ENCODE results near the gene CUX1.

CUX1 gene

GRCh38 chr7:102079140-102080018 is 262.0 kb downstream of the CUX1 start:
- no peak for DNase-seq (ENCODE audit: low read depth)
- TF ChIP-seq CTCF (IDR thresholded peaks at IDR 0.05; ENCODE audit: low read depth, low read length, missing control alignments): no peak
- H3K4me3 ChIP-seq (ENCODE audit: low read depth, low read length): no peak overlapping the region

GRCh38 chr7:102080019-102080433 is 262.6 kb downstream of the CUX1 start:
- no peak for TF ChIP-seq CTCF (IDR thresholded peaks at IDR 0.05; ENCODE audit: low read depth, low read length, missing control alignments)
- no peak overlapping the region for H3K4me3 ChIP-seq (ENCODE audit: low read depth, low read length)
- DNase-seq (ENCODE audit: low read depth): no peak

GRCh38 chr7:102080434-102081243 is 263.2 kb downstream of the CUX1 start:
- no peak overlapping the region for H3K4me3 ChIP-seq (ENCODE audit: low read depth, low read length)
- no peak for TF ChIP-seq CTCF (IDR thresholded peaks at IDR 0.05; ENCODE audit: low read depth, low read length, missing control alignments)
- no peak for DNase-seq (ENCODE audit: low read depth)

- DNase-seq (ENCODE audit: low read depth): no peak
- TF ChIP-seq CTCF (IDR thresholded peaks at IDR 0.05; ENCODE audit: low read depth, low read length, missing control alignments): no peak
Observed at GRCh38 chr7:102081244-102081627, 263.8 kb downstream of the CUX1 start.

DNA sequence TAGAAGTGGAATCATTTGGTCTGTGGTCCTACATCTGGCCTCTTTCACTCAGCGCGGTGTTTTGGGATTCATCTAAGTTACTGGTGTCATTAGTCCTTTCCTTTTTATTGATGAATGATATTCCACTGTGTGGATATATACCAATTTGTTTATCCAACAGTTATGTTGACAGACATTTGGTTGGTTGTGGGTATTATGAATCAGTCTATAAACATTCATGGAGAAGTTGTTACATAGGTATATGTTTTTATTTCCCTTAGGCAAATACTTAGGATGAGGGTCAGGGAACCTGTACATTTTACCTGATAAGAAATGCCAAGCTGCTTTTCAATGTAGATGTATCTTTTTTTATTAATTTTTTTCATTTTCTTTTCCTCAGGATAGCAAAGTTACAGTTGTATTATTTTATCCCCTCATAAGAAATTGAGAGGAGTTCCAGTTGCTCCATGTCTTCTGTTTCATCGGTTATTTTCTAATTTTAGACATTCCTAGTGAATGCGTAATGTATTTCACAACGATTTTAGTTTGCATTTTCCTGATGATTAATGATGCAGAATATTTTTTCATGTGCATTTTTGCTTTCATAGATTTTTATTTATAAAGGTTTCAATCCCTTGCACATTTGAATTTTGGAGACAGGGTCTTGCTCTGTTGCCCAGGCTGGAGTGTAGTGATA is 265.4 kb downstream of the CUX1 start:
- no peak overlapping the region for H3K4me3 ChIP-seq (ENCODE audit: low read depth, low read length)
- TF ChIP-seq CTCF (IDR thresholded peaks at IDR 0.05; ENCODE audit: low read depth, low read length, missing control alignments): no peak
- DNase-seq (ENCODE audit: low read depth): no peak

More at GRCh38 chr7:102081244-102081627, 263.8 kb downstream of the CUX1 start:
- no peak overlapping the region for H3K4me3 ChIP-seq (ENCODE audit: low read depth, low read length)

GRCh38 chr7:102085218-102085772 is 267.9 kb downstream of the CUX1 start:
- no peak overlapping the region for H3K4me3 ChIP-seq (ENCODE audit: low read depth, low read length)
- no peak for DNase-seq (ENCODE audit: low read depth)
- TF ChIP-seq CTCF (IDR thresholded peaks at IDR 0.05; ENCODE audit: low read depth, low read length, missing control alignments): no peak

All from GM12864 (cell line).